K562 treated with DMSO at 1 percent for 24 hours (cell line): ENCODE results near the gene CYP2A7. TPM values are rescaled to one million over a fixed set of nuclear protein-coding genes. Genes with fewer than 3 reads are reported as not detected.

Experiments used
- total RNA-seq: library from RNA; unstranded; fragments of 300-600 nt; gene quantifications from 2 replicates; pipeline ENCODE4 v1.2.3, GENCODE V29; 2022; ENCODE audit warnings: low read depth; ENCODE audit not compliant: insufficient read depth

The CYP2A7 gene, protein sequence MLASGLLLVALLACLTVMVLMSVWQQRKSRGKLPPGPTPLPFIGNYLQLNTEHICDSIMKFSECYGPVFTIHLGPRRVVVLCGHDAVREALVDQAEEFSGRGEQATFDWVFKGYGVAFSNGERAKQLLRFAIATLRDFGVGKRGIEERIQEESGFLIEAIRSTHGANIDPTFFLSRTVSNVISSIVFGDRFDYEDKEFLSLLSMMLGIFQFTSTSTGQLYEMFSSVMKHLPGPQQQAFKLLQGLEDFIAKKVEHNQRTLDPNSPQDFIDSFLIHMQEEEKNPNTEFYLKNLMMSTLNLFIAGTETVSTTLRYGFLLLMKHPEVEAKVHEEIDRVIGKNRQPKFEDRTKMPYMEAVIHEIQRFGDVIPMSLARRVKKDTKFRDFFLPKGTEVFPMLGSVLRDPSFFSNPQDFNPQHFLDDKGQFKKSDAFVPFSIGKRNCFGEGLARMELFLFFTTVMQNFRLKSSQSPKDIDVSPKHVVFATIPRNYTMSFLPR
- not detected in 2 replicates for total RNA-seq

DNA sequence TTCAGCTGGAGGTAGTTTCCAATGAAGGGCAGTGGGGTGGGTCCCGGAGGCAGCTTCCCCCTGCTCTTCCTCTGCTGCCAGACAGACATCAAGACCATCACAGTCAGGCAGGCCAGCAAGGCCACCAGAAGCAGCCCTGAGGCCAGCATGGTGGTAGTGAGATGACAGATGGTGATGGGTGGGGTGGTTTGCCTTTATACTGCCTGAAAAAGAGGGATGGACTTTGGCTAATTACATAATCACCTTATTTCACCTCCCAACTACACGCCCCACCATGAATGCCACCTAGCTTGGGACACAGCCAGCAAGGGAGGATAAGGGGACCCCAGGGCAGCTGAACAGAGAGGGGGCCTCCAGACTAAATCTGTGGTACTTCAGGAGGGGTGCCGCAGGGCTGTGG is at the start of gene CYP2A7:
Gene CYP2A7, minus strand, starts transcription at position 170 of the 400 bp plus-strand sequence. Its CDS starts 21 bp downstream, at position 149.

DNA sequence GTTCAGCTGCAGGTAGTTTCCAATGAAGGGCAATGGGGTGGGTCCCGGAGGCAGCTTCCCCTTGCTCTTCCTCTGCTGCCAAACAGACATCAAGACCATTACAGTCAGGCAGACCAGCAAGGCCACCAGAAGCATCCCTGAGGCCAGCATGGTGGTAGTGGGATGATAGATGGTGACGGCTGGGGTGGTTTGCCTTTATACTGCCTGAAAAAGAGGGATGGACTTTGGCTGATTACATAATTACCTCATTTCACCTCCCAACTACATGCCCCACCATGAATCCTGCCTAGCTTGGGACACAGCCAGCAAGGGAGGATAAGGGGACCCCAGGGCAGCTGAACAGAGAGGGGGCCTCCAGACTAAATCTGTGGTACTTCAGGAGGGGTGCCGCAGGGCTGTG is 31.8 kb downstream of the CYP2A7 start, which contains the start of gene CYP2A6:
Gene CYP2A6, minus strand, starts transcription at position 171 of the 400 bp plus-strand sequence. Its CDS starts 21 bp downstream, at position 150.

Other genes starting within 250 kb of the CYP2A7 start
- gene NUMBL, start 191.6 kb downstream of the CYP2A7 start, total RNA-seq, result 25.7 and 32.9 TPM in 2 replicates
- gene COQ8B, start 165.3 kb downstream of the CYP2A7 start, total RNA-seq, result 36.8 and 37.2 TPM in 2 replicates
- gene ITPKC, start 165.1 kb downstream of the CYP2A7 start, total RNA-seq, result 15.2 and 17.1 TPM in 2 replicates
- 19.6 and 19.7 TPM in 2 replicates for gene ACTMAP, start 131.8 kb downstream of the CYP2A7 start, total RNA-seq
- 86.7 and 91.4 TPM in 2 replicates for gene SNRPA, start 131.0 kb downstream of the CYP2A7 start, total RNA-seq
- gene MIA, start 106.7 kb downstream of the CYP2A7 start, total RNA-seq, result not detected in 2 replicates
- 57.1 and 59.4 TPM in 2 replicates for gene RAB4B, start 104.0 kb downstream of the CYP2A7 start, total RNA-seq
- 124 and 143 TPM in 2 replicates for gene EGLN2, start 83.0 kb downstream of the CYP2A7 start, total RNA-seq
- not detected in 2 replicates for gene CYP2A6, start 31.8 kb downstream of the CYP2A7 start, total RNA-seq
- gene CYP2B6, start 109.1 kb upstream of the CYP2A7 start, total RNA-seq, result not detected in 2 replicates
- gene CYP2A13, start 206.2 kb upstream of the CYP2A7 start, total RNA-seq, result not detected in 2 replicates
- gene CYP2F1, start 232.2 kb upstream of the CYP2A7 start, total RNA-seq, result 2.0 and 6.4 TPM in 2 replicates